Upper lobe of right lung (tissue), 1 donor: ENCODE results near the gene PTPRM. TPM values are rescaled to one million over a fixed set of nuclear protein-coding genes. Genes with fewer than 3 reads are reported as not detected.

Source experiments
- ATAC-seq: fragments of 200-7000 bp; cut with Tn5 transposase; one replicate; pipeline ENCODE4 v1.9.1; 2020; ENCODE audit warnings: mild to moderate bottlenecking, moderate library complexity
- DNase-seq: peaks from one replicate; pipeline ENCODE4 v3.0.0-alpha.2; 2020
- H3K27ac ChIP-seq: fragments of 200-600 bp; one replicate; pipeline ENCODE4 v1.8.0; 2022
- H3K27me3 ChIP-seq: fragments of 200-600 bp; one replicate; pipeline ENCODE4 v1.8.0; 2022; ENCODE audit warnings: mild to moderate bottlenecking
- H3K36me3 ChIP-seq: fragments of 200-600 bp; one replicate; pipeline ENCODE4 v1.8.0; 2022
- H3K4me1 ChIP-seq: fragments of 200-600 bp; one replicate; pipeline ENCODE4 v1.8.0; 2022
- H3K4me3 ChIP-seq: fragments of 200-600 bp; one replicate; pipeline ENCODE4 v1.8.0; 2022; ENCODE audit warnings: mild to moderate bottlenecking
- H3K9me3 ChIP-seq: fragments of 200-600 bp; one replicate; pipeline ENCODE4 v1.8.0; 2022
- intact Hi-C: fragments of 100-400 bp; cut with DNase I; formaldehyde crosslinking; loops from one replicate; pipeline ENCODE4 v1.11.0; 2022
- total RNA-seq: library from RNA; stranded (reverse); fragmentation: NEBNext Ultra II Directional; extraction: Animal tissue kit (Norgen Biotek cat#: 25700); gene quantifications from one replicate; pipeline ENCODE4 v1.2.1, GENCODE V29; 2021
- TF ChIP-seq, protein P1 (sequence below): fragments of 200-600 bp; IDR thresholded peaks from one replicate; pipeline ENCODE4 v1.8.0; 2022; ENCODE audit warnings: antibody characterized with exemption
- donor health status: DM: no; HTN: yes; CAD: no; lungs with severe emphysema.

Gene PTPRM
- total RNA-seq, 1 donor from 2014 or later: 99.3 TPM

DNA sequence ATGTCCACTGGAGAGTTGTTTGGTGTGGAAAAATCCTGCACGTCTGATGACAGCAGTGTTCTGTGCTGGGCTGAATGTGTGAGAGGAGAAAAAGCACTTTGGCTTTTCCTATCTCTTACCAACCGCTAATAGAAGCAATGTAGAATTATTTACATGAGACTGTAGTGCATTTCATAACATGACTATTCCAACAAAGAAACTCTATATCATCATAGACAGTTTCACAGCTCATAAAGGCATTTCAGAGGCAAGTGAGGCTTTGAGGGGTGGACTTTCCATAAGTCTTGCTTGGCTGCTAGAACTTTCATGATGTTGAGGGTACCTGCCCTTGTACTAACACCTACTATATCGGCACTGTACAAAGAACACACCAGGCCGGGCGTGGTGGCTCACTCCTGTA lies 697.0 kb downstream of the PTPRM start:
- H3K27ac ChIP-seq: no peak overlapping the region
- H3K9me3 ChIP-seq: no peaks in the 10 kb centered on the region
- TF ChIP-seq, protein P1, sequence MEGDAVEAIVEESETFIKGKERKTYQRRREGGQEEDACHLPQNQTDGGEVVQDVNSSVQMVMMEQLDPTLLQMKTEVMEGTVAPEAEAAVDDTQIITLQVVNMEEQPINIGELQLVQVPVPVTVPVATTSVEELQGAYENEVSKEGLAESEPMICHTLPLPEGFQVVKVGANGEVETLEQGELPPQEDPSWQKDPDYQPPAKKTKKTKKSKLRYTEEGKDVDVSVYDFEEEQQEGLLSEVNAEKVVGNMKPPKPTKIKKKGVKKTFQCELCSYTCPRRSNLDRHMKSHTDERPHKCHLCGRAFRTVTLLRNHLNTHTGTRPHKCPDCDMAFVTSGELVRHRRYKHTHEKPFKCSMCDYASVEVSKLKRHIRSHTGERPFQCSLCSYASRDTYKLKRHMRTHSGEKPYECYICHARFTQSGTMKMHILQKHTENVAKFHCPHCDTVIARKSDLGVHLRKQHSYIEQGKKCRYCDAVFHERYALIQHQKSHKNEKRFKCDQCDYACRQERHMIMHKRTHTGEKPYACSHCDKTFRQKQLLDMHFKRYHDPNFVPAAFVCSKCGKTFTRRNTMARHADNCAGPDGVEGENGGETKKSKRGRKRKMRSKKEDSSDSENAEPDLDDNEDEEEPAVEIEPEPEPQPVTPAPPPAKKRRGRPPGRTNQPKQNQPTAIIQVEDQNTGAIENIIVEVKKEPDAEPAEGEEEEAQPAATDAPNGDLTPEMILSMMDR: no peak
- no peak for ATAC-seq
- no peaks in the 10 kb centered on the region for H3K4me1 ChIP-seq
- H3K4me3 ChIP-seq: no peak overlapping the region
- peaks cover 5% of the 10 kb centered on the region for H3K36me3 ChIP-seq
- H3K27me3 ChIP-seq: no peaks in the 10 kb centered on the region
- no peak for DNase-seq
- intact Hi-C loops: no loop called here

DNA sequence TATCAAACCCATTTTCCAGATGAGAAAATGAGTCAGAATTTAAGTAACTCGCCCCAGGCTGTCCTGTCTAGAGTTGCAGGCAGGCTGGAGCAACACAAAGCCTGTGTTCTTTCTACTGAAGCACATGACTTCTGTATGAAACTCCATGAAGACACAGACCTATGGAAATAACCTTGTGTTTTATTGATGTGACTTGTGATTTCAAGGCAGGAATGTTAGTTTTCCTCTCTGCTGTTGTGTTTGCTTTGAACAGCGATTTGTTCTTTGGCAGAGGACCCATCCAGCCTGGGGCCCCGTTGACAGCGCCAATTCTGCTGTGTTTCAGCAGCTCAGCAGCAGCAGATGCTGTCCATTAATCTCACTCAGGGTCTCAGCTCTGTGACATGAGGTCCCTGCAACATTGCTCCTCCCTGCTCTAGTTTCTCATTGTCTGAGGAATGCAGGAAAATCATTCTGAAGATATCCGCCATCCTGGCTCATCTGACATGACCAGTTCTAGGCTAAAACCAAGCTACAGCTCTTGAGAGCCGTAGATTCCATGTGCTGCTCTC lies 697.8 kb downstream of the PTPRM start:
- Histone ChIP-seq H3K4me1 (no peaks in the 10 kb centered on the region), H3K9me3 (no peaks in the 10 kb centered on the region), H3K4me3 (no peak overlapping the region), H3K27me3 (no peaks in the 10 kb centered on the region), H3K36me3 (peaks cover 5% of the 10 kb centered on the region), H3K27ac (no peak overlapping the region)
- TF ChIP-seq, protein P1: no peak
- intact Hi-C loops: no loop called here
- DNase-seq (no peak), ATAC-seq (peak; percentile 55)

DNA sequence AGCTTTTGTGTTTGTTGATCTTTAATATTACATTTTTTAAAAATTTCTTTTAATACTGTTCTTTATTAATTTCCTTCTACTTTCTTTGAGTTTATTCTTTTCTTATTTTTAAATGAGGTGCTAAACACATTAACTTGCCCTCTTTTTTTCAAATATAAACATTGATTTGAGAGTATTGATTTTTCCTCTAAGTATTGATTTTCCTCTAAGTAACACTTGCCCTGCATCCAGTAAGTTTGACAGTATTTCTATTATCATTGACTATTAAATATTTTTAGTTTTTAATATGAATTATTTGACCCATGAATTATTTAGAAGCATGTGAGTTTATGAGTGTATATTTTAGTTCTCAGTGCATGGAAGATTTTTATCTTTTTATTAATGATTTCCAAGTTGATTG lies 705.1 kb downstream of the PTPRM start:
- intact Hi-C loops: no loop called here
- H3K27me3 ChIP-seq: no peaks in the 10 kb centered on the region
- no peaks in the 10 kb centered on the region for H3K9me3 ChIP-seq
- DNase-seq (no peak), ATAC-seq (no peak)
- no peaks in the 10 kb centered on the region for H3K4me1 ChIP-seq
- no peak overlapping the region for H3K27ac ChIP-seq
- no peaks in the 10 kb centered on the region for H3K36me3 ChIP-seq
- TF ChIP-seq, protein P1: no peak
- no peak overlapping the region for H3K4me3 ChIP-seq

DNA sequence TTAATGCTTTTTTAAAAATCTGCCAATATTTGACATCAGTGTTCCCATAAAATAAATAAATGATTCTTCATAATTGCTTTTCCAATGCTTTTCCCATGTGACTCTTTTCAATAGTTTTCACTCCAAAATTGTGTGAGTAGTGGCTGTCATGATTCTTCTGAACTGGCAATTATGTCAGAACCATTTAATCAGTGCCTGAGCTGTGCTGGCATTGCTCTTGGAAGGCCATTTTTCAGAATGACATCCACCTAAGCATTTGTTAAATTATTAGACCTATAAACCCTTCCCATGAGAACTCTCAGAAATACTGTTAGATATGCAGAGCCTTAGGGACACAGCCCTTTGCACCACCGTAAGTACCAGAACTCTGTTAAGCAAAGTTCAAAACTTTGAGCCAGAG lies 707.3 kb downstream of the PTPRM start:
- no peak overlapping the region for H3K4me3 ChIP-seq
- no peak overlapping the region for H3K27ac ChIP-seq
- TF ChIP-seq, protein P1: no peak
- no peaks in the 10 kb centered on the region for H3K9me3 ChIP-seq
- H3K27me3 ChIP-seq: no peaks in the 10 kb centered on the region
- no peaks in the 10 kb centered on the region for H3K4me1 ChIP-seq
- ATAC-seq: no peak
- H3K36me3 ChIP-seq: no peaks in the 10 kb centered on the region
- no peak for DNase-seq
- intact Hi-C loops: no loop called here

DNA sequence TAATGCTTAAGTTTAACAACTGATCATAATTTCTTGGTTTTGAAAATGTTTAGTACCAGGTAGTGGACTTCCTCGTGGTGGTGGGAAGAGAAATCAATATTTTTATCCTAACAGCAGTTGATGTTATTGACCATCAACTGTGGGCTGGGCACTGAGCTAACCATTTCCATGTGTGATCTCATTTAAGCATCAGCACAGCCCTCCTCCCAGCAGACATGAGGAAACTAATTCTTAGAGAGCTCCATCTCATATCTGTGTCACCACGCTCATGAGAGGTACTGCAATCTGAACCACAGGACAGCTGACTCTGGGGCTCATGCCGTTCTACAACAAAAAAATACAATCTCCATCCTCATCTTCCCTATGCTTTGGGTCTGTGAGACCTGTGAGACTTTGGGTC lies 709.3 kb downstream of the PTPRM start:
- Histone ChIP-seq H3K27me3 (no peaks in the 10 kb centered on the region), H3K36me3 (no peaks in the 10 kb centered on the region), H3K9me3 (no peaks in the 10 kb centered on the region), H3K4me1 (no peaks in the 10 kb centered on the region), H3K27ac (no peak overlapping the region), H3K4me3 (no peak overlapping the region)
- ATAC-seq: no peak
- TF ChIP-seq, protein P1: no peak
- intact Hi-C loops: no loop called here
- DNase-seq: no peak

DNA sequence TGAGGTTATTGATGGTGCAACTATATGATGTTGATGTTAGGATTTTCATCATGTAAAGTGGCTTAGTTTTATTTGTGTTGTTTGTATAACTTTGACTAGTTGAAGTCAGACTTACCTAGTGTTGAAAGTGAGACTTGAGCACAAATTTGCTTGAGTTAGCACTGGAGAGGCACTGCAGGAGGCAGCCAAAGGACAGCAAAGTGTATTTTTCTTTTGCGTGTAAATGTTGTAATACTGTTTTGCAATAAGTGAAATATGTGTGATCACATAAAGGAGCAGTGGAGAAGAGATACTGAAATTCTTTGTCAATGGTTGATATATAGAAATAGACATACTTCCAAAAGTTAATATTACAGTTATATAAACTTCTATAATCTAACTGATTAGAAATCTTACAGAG lies 710.2 kb downstream of the PTPRM start:
- no peaks in the 10 kb centered on the region for H3K36me3 ChIP-seq
- no peaks in the 10 kb centered on the region for H3K9me3 ChIP-seq
- no peaks in the 10 kb centered on the region for H3K4me1 ChIP-seq
- H3K27ac ChIP-seq: no peak overlapping the region
- DNase-seq (no peak), ATAC-seq (no peak)
- no peaks in the 10 kb centered on the region for H3K27me3 ChIP-seq
- intact Hi-C loops: no loop called here
- H3K4me3 ChIP-seq: no peak overlapping the region
- TF ChIP-seq, protein P1: no peak
